SK-N-SH (cell line): ENCODE measurements around the gene MBLAC1. TPM values are rescaled to one million over a fixed set of nuclear protein-coding genes. Genes with fewer than 3 reads are reported as not detected.

Experiments used
- CTCF ChIA-PET: fragments of 300-600, 350-600 bp; formaldehyde crosslinking; extraction: SDS; loops from one replicate; lab custom pipeline; 2021; lab: Yijun Ruan, JAX
- POLR2A ChIA-PET: fragments of 350-600 bp; sonication (Branson Sonifier 250); formaldehyde crosslinking; extraction: SDS; loops from one replicate; lab custom pipeline; 2020; ENCODE audit warnings: antibody characterized with exemption, inconsistent platforms; lab: Yijun Ruan, JAX
- DNase-seq: peaks from one replicate; pipeline ENCODE4 v3.0.0; 2012
- H2AFZ ChIP-seq: fragments of 200-600 bp; sonication (generic); 2 replicates; pipeline ENCODE4 v1.8.1; 2016; ENCODE audit warnings: antibody characterized with exemption, mild to moderate bottlenecking, low read depth
- H3F3A ChIP-seq: fragments of 200-600 bp; sonication (generic); replicated peaks from 2 replicates; pipeline ENCODE3; 2016; ENCODE audit warnings: antibody characterized with exemption, mild to moderate bottlenecking; ENCODE audit not compliant: insufficient read depth
- H3K27ac ChIP-seq, 2 experiments: fragments of 200-500 bp in 1 of 2; fragments of 200-600 bp in 1 of 2; sonication (Bioruptor generic) in 1 of 2; sonication (generic), shearing (Covaris generic) in 1 of 2; 2 replicates each; pipeline versions ENCODE4 v1.5.1 to v1.6.1; 2014 to 2016; ENCODE audit warnings: low read depth in 2 of 2, inconsistent platforms in 1 of 2, low read length in 1 of 2, mild to moderate bottlenecking in 1 of 2, mixed read lengths in 1 of 2
- H3K27me3 ChIP-seq: fragments of 200-600 bp; sonication (generic), shearing (Covaris generic); 2 replicates; pipeline ENCODE4 v1.6.1; 2016; ENCODE audit warnings: mixed run types; ENCODE audit not compliant: insufficient read depth
- H3K36me3 ChIP-seq, 2 experiments: fragments of 200-500 bp in 1 of 2; fragments of 200-600 bp in 1 of 2; sonication (Bioruptor generic) in 1 of 2; sonication (generic) in 1 of 2; replicated peaks in 1 of 2; 2 replicates each; pipeline versions ENCODE3 to v1.5.1; 2014 to 2016; ENCODE audit warnings: low read length in 1 of 2, mild to moderate bottlenecking in 1 of 2; ENCODE audit not compliant: insufficient read depth in 2 of 2, control insufficient read depth in 1 of 2
- H3K4me1 ChIP-seq, 2 experiments: fragments of 200-500 bp in 1 of 2; fragments of 200-600 bp in 1 of 2; sonication (Bioruptor generic) in 1 of 2; sonication (generic), shearing (Covaris generic) in 1 of 2; 2 replicates each; pipeline versions ENCODE4 v1.5.1 to v1.6.1; 2014 to 2016; ENCODE audit warnings: low read depth in 1 of 2, low read length in 1 of 2, mixed run types in 1 of 2; ENCODE audit not compliant: insufficient read depth in 2 of 2, control insufficient read depth in 1 of 2
- H3K4me2 ChIP-seq: fragments of 200-600 bp; sonication (generic), shearing (Covaris generic); 2 replicates; pipeline ENCODE4 v1.6.1; 2017; ENCODE audit warnings: mixed run types
- H3K4me3 ChIP-seq, 2 experiments: fragments of 200-500 bp in 1 of 2; fragments of 200-600 bp in 1 of 2; sonication (Bioruptor generic) in 1 of 2; sonication (generic), shearing (Covaris generic) in 1 of 2; 2 replicates each; pipeline versions ENCODE4 v1.5.1 to v1.8.1; 2014 to 2016; ENCODE audit warnings: low read depth in 2 of 2, inconsistent platforms in 1 of 2, low read length in 1 of 2, mild to moderate bottlenecking in 1 of 2, mixed read lengths in 1 of 2, moderate library complexity in 1 of 2
- H3K79me2 ChIP-seq: fragments of 200-600 bp; sonication (generic); 2 replicates; pipeline ENCODE4 v1.8.1; 2017; ENCODE audit warnings: mild to moderate bottlenecking; ENCODE audit not compliant: insufficient read depth
- H3K9ac ChIP-seq: fragments of 200-600 bp; sonication (generic); 2 replicates; pipeline ENCODE4 v1.6.1; 2017; ENCODE audit warnings: mixed run types
- H3K9me2 ChIP-seq: fragments of 200-600 bp; sonication (generic); 2 replicates; pipeline ENCODE4 v1.6.1; 2017; ENCODE audit warnings: mixed run types
- H3K9me3 ChIP-seq: fragments of 200-600 bp; sonication (generic); 2 replicates; pipeline ENCODE4 v1.6.1; 2017; ENCODE audit warnings: mixed run types, mild to moderate bottlenecking, moderate library complexity
- H4K20me1 ChIP-seq: fragments of 200-600 bp; sonication (generic); 2 replicates; pipeline ENCODE4 v1.6.1; 2017; ENCODE audit warnings: mild to moderate bottlenecking, mixed run types; ENCODE audit not compliant: insufficient read depth
- CTCF ChIP-seq: fragments of 200-600 bp; sonication (generic); IDR thresholded peaks from 2 replicates; pipeline ENCODE4 v1.6.1; 2017; ENCODE audit warnings: antibody characterized with exemption, mild to moderate bottlenecking, moderate library complexity
- EP300 ChIP-seq, 2 experiments: IDR thresholded peaks; 2 replicates each; pipeline versions ENCODE4 v1.4.0 to v1.6.1; 2012; ENCODE audit warnings: borderline replicate concordance in 1 of 2, low read depth in 1 of 2, low read length in 1 of 2
- EZH2phosphoT487 ChIP-seq: fragments of 200-600 bp; sonication (generic); IDR thresholded peaks from 2 replicates; pipeline ENCODE4 v1.6.1; 2017; ENCODE audit warnings: low read depth, mixed run types, mild to moderate bottlenecking, antibody characterized with exemption, moderate library complexity, borderline replicate concordance
- FOSL2 ChIP-seq: IDR thresholded peaks from 2 replicates; pipeline ENCODE4 v1.4.0; 2012; ENCODE audit warnings: low read depth, mild to moderate bottlenecking, moderate library complexity, borderline replicate concordance
- FOXJ3 ChIP-seq: sonication (generic); formaldehyde crosslinking; IDR thresholded peaks from 2 replicates; pipeline ENCODE4 v1.5.1; 2020; ENCODE audit warnings: mild to moderate bottlenecking, missing genetic modification reagents
- FOXM1 ChIP-seq: IDR thresholded peaks from 2 replicates; pipeline ENCODE4 v1.4.0; 2012; ENCODE audit warnings: low read depth, mild to moderate bottlenecking
- GABPA ChIP-seq: IDR thresholded peaks from 2 replicates; pipeline ENCODE4 v1.4.0; 2012; ENCODE audit warnings: low read depth, mild to moderate bottlenecking
- JUND ChIP-seq: IDR thresholded peaks from 2 replicates; pipeline ENCODE4 v1.4.0; 2012
- MAX ChIP-seq: IDR thresholded peaks from 2 replicates; pipeline ENCODE4 v1.4.0; 2012; ENCODE audit warnings: low read depth
- MEF2A ChIP-seq: IDR thresholded peaks from 2 replicates; pipeline ENCODE4 v1.4.0; 2012; ENCODE audit warnings: low read depth, borderline replicate concordance
- MXI1 ChIP-seq: IDR thresholded peaks from 2 replicates; pipeline ENCODE4 v1.6.1; 2012; ENCODE audit warnings: mild to moderate bottlenecking, low read depth, low read length, improper control_type of control experiment
- NFIC ChIP-seq: IDR thresholded peaks from 2 replicates; pipeline ENCODE4 v1.4.0; 2012; ENCODE audit warnings: borderline replicate concordance
- PBX3 ChIP-seq: IDR thresholded peaks from 2 replicates; pipeline ENCODE4; 2012
- RCOR1 ChIP-seq: fragments of 150-350 bp; IDR thresholded peaks from 2 replicates; pipeline ENCODE4 v1.6.1; 2017; ENCODE audit warnings: antibody characterized with exemption, low read length
- REST ChIP-seq: IDR thresholded peaks from 2 replicates; pipeline ENCODE4 v1.6.1; 2012; ENCODE audit warnings: mild to moderate bottlenecking, low read depth, low read length, moderate library complexity
- RFX5 ChIP-seq: IDR thresholded peaks from 2 replicates; pipeline ENCODE4 v1.6.1; 2012; ENCODE audit warnings: mild to moderate bottlenecking, improper control_type of control experiment, low read length
- RXRA ChIP-seq: IDR thresholded peaks from 2 replicates; pipeline ENCODE4 v1.4.0; 2012; ENCODE audit warnings: low read depth, mild to moderate bottlenecking, borderline replicate concordance
- SIN3A ChIP-seq: IDR thresholded peaks from 2 replicates; pipeline ENCODE4 v1.6.1; 2012; ENCODE audit warnings: low read depth, mild to moderate bottlenecking, low read length, moderate library complexity, borderline replicate concordance
- SMC3 ChIP-seq: IDR thresholded peaks from 2 replicates; pipeline ENCODE4 v1.6.1; 2012; ENCODE audit warnings: low read depth, low read length, improper control_type of control experiment
- TAF1 ChIP-seq: IDR thresholded peaks from 2 replicates; pipeline ENCODE4 v1.6.1; 2012; ENCODE audit warnings: low read depth, mild to moderate bottlenecking, low read length, moderate library complexity, borderline replicate concordance
- TCF12 ChIP-seq: IDR thresholded peaks from 2 replicates; pipeline ENCODE4 v1.4.0; 2012
- TEAD4 ChIP-seq: IDR thresholded peaks from 2 replicates; pipeline ENCODE4 v1.4.0; 2012; ENCODE audit warnings: mild to moderate bottlenecking, borderline replicate concordance; ENCODE audit not compliant: insufficient read depth
- USF1 ChIP-seq: IDR thresholded peaks from 2 replicates; pipeline ENCODE4 v1.4.0; 2012; ENCODE audit warnings: low read depth, borderline replicate concordance
- USF2 ChIP-seq: fragments of 150-350 bp; IDR thresholded peaks from 2 replicates; pipeline ENCODE4 v1.6.1; 2017; ENCODE audit warnings: antibody characterized with exemption, low read length, low read depth, borderline replicate concordance
- WGBS: methylation state at CpG from one replicate; pipeline ENCODE4 v1.1.6; 2017; ENCODE audit warnings: low lambda C conversion rate; 5-methylcytosine and 5-hydroxymethylcytosine counted together
- polyA plus RNA-seq, 3 experiments: library from polyadenylated mRNA; depleted of rRNA; stranded (reverse); fragments of >200 nt; gene quantifications; 2 replicates each; pipeline ENCODE4 v1.2.3, GENCODE V29; 2012

Gene MBLAC1
- polyA plus RNA-seq, 1 of the 3 experiments (the other 2 are of a cell fraction): 4.4 TPM

GRCh38 chr7:100100420-100101015 is 26.2 kb upstream of the MBLAC1 start:
- Histone ChIP-seq H3K79me2 (peaks cover 70% of the 10 kb centered on the region), H4K20me1 (peaks cover 7% of the 10 kb centered on the region), H3F3A (peaks cover 40% of the 10 kb centered on the region), H2AFZ (no peak overlapping the region; the same call in 1 of the 2 replicates), H3K36me3 (peaks cover 44 to 49% of the 10 kb centered on the region in 2 experiments), H3K9ac (peak overlapping the region; percentile 98), H3K4me1 (peaks cover 24 to 38% of the 10 kb centered on the region in 2 experiments), H3K9me2 (no peaks in the 10 kb centered on the region), H3K4me3 (peak overlapping the region; percentile 70 to 99), H3K27ac (peak overlapping the region; percentile 86 to 95), H3K27me3 (no peaks in the 10 kb centered on the region), H3K9me3 (no peaks in the 10 kb centered on the region), H3K4me2 (peak overlapping the region; percentile 100)
- peak; percentile 96 for DNase-seq
- 1% methylated on average over 52 of the region's 61 CpGs for WGBS
- ChIA-PET CTCF (interaction anchor here (1.2 to 5.4 kb wide), 10 partner anchors 11 to 171 kb away, joined by 3 to 74 read pairs (median 5); partner anchors contain the start of genes CNPY4, GJC3, MBLAC1 and ZNF3), POLR2A (interaction anchor here (0.6 to 4.2 kb wide), 19 partner anchors 10 to 1117 kb away, joined by 3 to 98 read pairs (median 12); partner anchors contain the start of genes CNPY4, COPS6, GPC2 and LAMTOR4)
- TF ChIP-seq TCF12 (peak; percentile 65), FOXM1 (0 out of 2 replicates have a peak, but pooled peaks have one; percentile 41), RXRA (no peak; the same call in 1 of the 2 replicates), SIN3A (peak; percentile 99), MAX (peak; percentile 100), CTCF (no peak), JUND (peak; percentile 45; the same call in 1 of the 2 replicates), FOSL2 (no peak), EP300 (IDR thresholded peaks at IDR 0.05; ENCODE audit: borderline replicate concordance in 1 of 2, low read depth in 1 of 2, low read length in 1 of 2) (peak in 1 of 2 experiments; percentile 73; a peak in 1 of 4 replicates), RFX5 (peak; percentile 84), NFIC (peak; percentile 60), FOXJ3 (CRISPR knock-in tag) (peak; percentile 98), RCOR1 (no peak), MXI1 (peak; percentile 82), TEAD4 (peak; percentile 87), REST (0 out of 2 replicates have a peak, but pooled peaks have one; percentile 33), TAF1 (peak; percentile 72), MEF2A (peak; percentile 34; the same call in 1 of the 2 replicates), SMC3 (no peak), EZH2phosphoT487 (no peak), USF1 (peak; percentile 66), GABPA (peak; percentile 92), PBX3 (peak; percentile 92), USF2 (no peak)
